HG02571 (cell line): ENCODE data around the gene SMPD3.
A peak's percentile ranks its signal among the peaks of the same experiment; 100 is the strongest.

ENCODE experiments used
- ATAC-seq: cut with Tn5 transposase; IDR thresholded peaks from one replicate; pipeline ENCODE4 v1.9.1; 2021; ENCODE audit warnings: mild to moderate bottlenecking, moderate library complexity; ENCODE audit not compliant: unreplicated experiment

Gene SMPD3

DNA sequence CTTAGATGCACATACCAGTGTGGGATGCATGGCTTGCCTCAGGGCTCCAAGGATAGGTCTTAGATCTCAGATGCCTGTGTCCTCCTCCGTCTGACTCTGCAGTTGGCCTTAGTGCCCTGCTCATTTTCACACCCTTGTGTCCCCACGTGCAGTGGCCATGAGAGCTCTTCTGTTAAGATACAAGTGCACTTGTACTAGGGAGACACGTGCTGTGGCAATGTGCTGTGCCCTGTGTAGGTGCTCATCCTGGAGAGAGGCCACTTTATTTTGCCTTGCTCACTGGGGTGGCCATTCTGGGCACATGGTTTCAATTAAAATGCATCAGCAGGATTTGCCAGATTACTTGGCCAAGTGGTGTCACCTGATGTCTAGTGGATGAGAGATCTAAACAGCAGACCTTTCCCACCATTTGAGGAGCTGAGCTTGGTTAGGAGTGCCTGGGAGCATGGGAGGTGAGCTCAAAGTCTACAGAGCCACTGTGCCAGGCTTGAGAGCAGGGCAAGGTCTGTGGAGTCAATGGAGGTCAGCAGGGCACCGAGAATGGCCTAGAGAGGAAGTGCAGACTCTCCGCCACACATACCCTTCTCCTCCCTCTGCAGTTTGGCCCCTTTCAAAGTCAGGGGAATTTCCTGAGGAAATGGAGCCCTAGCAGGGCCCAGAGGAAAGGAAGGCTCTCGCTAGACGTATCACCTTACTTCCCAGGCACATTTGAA, 25.2 kb upstream of the SMPD3 start:
- ATAC-seq: no peak

GRCh38 chr16:68472581-68472980, 24.3 kb upstream of the SMPD3 start:
- ATAC-seq: no peak

DNA sequence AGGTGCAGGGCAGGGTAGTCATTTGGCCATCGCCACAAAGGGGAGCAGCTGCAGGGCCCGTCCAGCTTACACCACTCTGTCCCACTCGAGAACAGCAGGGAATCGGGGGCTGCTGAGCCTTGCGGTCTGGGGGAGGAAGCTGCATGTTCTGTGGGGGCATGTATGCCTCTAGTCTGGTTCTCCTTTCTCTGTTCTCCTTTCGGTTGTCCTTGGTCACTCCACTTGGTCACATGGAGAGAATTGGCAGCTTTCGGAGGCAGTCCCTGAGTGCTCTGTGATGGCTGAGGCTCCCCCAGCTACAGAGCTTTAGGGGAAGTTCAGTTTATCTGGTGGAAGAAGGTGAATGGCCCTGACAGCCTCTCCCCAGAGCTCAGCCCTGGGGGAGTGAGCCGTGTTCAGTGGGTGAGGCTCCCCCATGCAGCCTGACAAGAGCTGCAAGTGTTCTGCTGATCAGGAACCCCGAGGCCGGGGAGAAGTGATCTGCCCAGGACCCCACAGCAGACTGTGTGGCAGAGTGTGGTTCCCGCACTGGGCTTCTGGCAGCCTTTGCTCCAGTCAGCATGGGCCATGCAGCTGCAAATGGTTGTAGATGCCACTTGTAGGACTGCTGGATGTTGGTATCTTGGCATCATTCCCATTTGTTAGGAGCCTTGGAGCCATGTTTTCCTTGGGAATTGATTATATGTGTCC, 22.3 kb upstream of the SMPD3 start:
- ATAC-seq: peak; percentile 93

DNA sequence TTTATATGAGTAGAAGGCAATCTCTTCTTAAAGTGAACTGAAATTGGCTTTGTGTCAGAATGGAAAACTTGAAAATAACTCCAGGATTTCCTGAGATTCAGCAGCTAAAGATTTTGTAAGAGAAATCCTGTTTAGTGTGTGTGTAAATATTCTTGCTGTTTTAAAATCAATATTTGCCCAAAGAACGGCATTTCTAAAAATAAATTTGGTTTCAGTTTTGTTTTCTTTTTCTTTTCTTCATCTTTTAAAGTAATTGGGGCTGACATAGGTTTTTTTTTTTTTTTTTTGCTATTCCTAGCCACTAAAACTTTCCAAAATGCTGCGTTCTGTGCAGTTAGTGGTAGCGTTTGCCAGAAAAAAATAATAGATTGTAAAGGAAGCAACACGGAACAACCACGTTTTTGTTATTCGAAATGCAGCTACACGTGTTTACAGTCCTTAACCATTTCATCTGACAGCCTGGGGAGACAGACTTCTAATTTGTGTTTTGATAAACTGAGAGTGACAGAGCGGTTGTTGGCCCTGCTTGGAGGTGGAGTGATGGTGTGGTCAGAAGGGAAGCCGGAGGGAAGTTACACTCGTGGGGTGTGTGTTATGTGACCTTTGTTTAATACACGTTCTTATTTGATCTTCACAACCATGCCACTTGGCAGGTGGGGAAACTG, 21.6 kb upstream of the SMPD3 start:
- ATAC-seq: peak; percentile 22

- no peak for ATAC-seq
Measured at GRCh38 chr16:68468842-68469241, 20.5 kb upstream of the SMPD3 start.

- ATAC-seq: no peak
Measured at GRCh38 chr16:68466174-68466573, 17.9 kb upstream of the SMPD3 start.

- no peak for ATAC-seq
Measured at GRCh38 chr16:68463904-68464303, 15.6 kb upstream of the SMPD3 start.

- no peak for ATAC-seq
Measured at GRCh38 chr16:68460067-68460466, 11.8 kb upstream of the SMPD3 start.

DNA sequence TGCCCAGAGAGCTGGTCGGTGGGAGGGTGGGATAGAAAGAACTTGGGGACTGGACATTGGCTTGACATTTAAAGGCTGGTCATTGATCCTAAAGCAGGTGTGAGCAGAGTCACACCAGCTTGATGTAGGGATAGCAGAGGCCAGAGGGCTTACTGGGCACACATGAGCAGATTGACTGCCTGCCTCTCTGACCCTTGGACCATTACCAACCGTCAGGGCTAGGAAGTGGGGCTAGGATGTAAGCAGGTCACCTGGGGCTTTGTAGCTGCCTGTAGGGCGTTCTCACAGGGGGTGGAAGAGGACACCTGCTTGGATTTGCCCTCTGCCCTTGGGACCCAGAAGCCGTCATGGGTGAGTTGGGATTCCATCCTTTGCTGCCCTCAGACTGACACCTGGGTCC, 11.1 kb upstream of the SMPD3 start:
- no peak for ATAC-seq

GRCh38 chr16:68458551-68458950, 10.2 kb upstream of the SMPD3 start:
- ATAC-seq: no peak

GRCh38 chr16:68458101-68458500, 9.8 kb upstream of the SMPD3 start:
- ATAC-seq: no peak

GRCh38 chr16:68455631-68456030, 7.3 kb upstream of the SMPD3 start:
- no peak for ATAC-seq

- no peak for ATAC-seq
Measured at GRCh38 chr16:68454920-68455435, 6.7 kb upstream of the SMPD3 start.

- ATAC-seq: no peak
Measured at GRCh38 chr16:68453816-68454215, 5.5 kb upstream of the SMPD3 start.

GRCh38 chr16:68452176-68452575, 3.9 kb upstream of the SMPD3 start:
- ATAC-seq: no peak

DNA sequence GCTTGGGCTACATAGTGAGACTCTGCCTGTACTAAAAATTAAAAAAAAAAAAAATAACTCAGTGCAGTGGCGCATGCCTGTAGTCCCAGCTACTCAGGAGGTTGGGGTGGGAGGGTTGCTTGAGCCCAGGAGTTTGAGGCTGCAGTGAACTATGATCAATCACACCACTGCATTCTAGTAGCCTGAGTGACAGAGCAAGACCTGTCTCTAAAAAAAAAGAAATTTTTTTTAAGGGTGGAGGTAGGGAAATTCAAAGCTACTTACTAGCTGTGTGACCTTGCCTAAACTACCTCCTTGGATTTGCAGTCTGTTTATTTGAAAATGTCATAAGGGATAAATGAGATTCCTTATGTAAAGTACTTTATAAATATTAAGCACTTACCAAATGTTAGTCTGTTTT, 3.4 kb upstream of the SMPD3 start:
- no peak for ATAC-seq

- no peak for ATAC-seq
Measured at GRCh38 chr16:68450741-68451255, 2.5 kb upstream of the SMPD3 start.

DNA sequence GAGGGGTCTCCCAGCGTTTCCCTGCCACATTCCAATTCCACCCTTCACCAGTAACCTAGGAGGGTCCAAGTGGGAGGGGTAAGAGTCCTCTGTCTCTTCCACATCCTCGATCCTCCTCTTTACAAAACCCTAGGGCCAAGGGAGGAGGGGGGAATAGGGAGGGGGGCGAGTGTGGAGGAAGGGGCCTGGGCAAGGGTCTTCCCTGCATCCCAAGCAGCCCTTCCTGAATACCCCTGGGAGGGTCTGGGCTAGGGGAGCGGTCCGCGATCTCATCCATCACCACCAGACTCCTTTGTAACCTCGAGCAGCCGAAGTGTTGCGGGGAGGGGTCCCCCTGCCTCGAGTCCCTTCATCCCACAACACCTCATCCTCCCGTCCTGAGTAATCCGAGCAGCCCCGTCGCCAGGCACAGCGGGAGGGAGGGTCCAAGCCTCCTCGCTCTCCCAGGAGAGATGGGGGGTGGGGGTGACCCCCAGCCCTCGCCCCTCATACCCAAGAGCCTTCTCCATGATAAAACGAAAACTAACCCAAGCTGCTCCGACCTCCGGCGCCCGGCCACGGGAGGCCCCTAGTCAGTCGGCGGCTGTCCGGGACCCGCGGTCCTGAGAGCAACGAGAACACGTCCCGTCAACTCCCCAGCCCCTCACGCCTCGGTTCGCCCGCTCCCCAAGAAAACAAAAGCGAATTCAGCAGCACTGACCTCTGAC, 502 bp downstream of the SMPD3 start:
- ATAC-seq: peak; percentile 12

GRCh38 chr16:68446681-68447652, 1.3 kb downstream of the SMPD3 start:
- no peak for ATAC-seq

- no peak for ATAC-seq
Measured at GRCh38 chr16:68445458-68445857, 2.9 kb downstream of the SMPD3 start.
